ENCODE measurements around the gene PHLDB1. TPM values are rescaled to one million over a fixed set of nuclear protein-coding genes. Genes with fewer than 3 reads are reported as not detected.

The PHLDB1 gene
- total and polyA plus RNA-seq, 3 experiments from 2014 or later = 0.82 to 2.4 (median 1.9) TPM

DNA sequence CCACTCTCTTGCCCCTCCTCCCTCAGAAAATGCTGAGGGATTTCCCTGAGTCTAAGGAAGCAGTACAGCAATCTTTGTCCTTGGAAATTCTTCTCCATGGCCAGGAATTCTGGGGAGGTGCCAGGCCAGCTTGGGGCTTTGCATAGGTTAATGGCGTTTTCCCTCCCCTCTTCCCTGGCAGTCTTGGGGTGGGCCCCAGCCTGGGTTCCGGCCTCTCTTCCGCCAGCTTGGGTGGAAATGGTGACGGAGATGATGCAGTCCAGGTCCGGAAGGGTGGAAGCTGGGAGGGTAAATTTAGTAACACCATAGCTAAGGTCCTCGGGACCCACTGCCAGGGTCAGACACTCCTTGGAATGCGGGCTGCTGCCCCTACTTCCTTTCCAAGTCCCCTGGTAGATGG is 5.0 kb downstream of the PHLDB1 start:
- no peaks in the 10 kb centered on the region for H3K9me3 ChIP-seq (ENCODE audit: low read length)
- DNase-seq = no peak
- no peaks in the 10 kb centered on the region for H3K36me3 ChIP-seq (ENCODE audit: insufficient read depth, low read length)
- Mint-ChIP-seq H3K4me3 (peak overlapping the region in 1 of 7 donors; percentile 54), H3K4me1 (peaks cover 17 to 23% (median 22%) of the 10 kb centered on the region in 3 donors), H3K27ac (no peak overlapping the region), H3K27me3 (peaks cover 0 to 7% of the 10 kb centered on the region in 2 donors), H3K9me3 (no peaks in the 10 kb centered on the region), H3K36me3 (peaks cover 0 to 3% (median 2%) of the 10 kb centered on the region in 3 donors)
- CTCF ChIA-PET = interaction anchor here (1.0 to 2.8 kb wide), 8 partner anchors 9 to 468 kb away, joined by 3 to 13 read pairs (median 4); partner anchors contain the start of gene ARCN1
- H3K4me3 ChIP-seq (ENCODE audit: low read length) = no peak overlapping the region
- no peaks in the 10 kb centered on the region for H3K27me3 ChIP-seq (ENCODE audit: insufficient read depth, low read length, poor library complexity, severe bottlenecking)
- POLR2A ChIA-PET = interaction anchor here (0.6 kb wide), 1 partner anchor 50 kb away, joined by 8 read pairs; no protein-coding TSS in a partner anchor
- H3K27ac ChIP-seq (ENCODE audit: low read depth, low read length) = no peak overlapping the region
- H3K4me1 ChIP-seq (ENCODE audit: insufficient read depth, low read length) = peaks cover 22% of the 10 kb centered on the region

DNA sequence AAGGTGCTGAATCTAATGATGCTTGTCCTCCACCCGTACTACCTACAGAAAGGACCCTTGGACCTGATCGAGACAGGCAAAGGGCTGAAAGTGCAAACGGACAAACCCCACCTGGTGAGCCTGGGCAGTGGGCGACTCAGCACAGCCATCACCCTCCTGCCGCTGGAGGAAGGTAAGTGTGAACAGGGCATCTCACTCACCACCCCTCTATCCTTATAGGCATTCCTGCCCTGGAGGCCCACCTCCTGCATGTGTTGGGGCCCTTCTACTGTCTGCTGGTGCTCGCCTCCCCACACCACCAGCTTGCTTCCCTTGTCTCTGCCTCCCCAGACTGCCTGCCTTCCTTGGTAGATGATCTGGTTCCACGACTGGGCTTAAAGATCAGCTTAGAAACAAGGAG is 7.1 kb downstream of the PHLDB1 start:
- H3K9me3 Mint-ChIP-seq = no peaks in the 10 kb centered on the region
- H3K27ac ChIP-seq (ENCODE audit: low read depth, low read length) = no peak overlapping the region
- POLR2A ChIA-PET = no interaction called here
- peak overlapping the region in 1 of 8 donors; percentile 25 for H3K27ac Mint-ChIP-seq
- peaks cover 13% of the 10 kb centered on the region for H3K4me1 ChIP-seq (ENCODE audit: insufficient read depth, low read length)
- no peaks in the 10 kb centered on the region for H3K27me3 ChIP-seq (ENCODE audit: insufficient read depth, low read length, poor library complexity, severe bottlenecking)
- H3K9me3 ChIP-seq (ENCODE audit: low read length) = no peaks in the 10 kb centered on the region
- H3K4me1 Mint-ChIP-seq = peaks cover 7 to 11% (median 11%) of the 10 kb centered on the region in 3 donors
- CTCF ChIA-PET = no interaction called here
- no peaks in the 10 kb centered on the region for H3K36me3 ChIP-seq (ENCODE audit: insufficient read depth, low read length)
- H3K4me3 ChIP-seq (ENCODE audit: low read length) = no peak overlapping the region
- H3K27me3 Mint-ChIP-seq = peaks cover under 1 to 7% of the 10 kb centered on the region in 2 donors
- H3K4me3 Mint-ChIP-seq = no peak overlapping the region
- H3K36me3 Mint-ChIP-seq = peaks cover 0 to 3% (median 2%) of the 10 kb centered on the region in 3 donors
- no peak for DNase-seq

DNA sequence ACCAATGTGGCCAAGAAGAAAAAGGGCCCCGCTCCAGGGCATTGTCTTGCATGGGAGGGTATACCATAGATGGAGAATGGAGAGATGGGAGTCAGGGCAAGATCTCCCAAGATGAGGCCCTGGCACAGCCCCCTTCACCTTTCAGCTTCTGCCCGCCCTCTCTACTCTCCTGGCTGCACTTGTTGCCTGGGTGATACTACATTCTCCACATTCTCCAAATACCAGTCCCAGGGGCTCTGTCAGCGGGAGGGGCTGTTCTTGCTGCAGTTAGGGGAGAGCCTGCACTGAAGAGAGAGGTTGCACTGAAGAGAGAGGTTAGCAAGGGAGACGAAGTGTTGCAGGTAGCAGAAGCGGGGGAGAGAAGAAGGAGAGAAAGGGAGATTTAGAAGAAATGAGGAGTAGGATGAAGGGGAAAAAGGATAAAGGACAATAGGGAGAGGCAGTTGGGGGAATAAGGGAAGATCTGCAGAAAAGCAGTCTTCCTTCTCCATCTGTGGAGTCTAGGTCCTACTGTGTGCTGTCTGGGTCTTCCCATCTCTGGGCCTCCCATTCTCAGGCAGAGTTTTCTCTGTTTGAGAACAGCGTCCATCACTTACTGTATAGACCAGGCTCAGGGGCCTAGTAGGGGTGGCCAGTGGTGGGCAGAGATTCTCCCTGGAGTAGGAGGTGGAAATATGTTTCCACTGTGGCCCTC is 8.0 kb downstream of the PHLDB1 start:
- Mint-ChIP-seq H3K4me1 (peaks cover 5 to 7% (median 7%) of the 10 kb centered on the region in 3 donors), H3K27ac (no peak overlapping the region), H3K9me3 (no peaks in the 10 kb centered on the region), H3K36me3 (peaks cover 0 to 3% (median 2%) of the 10 kb centered on the region in 3 donors), H3K4me3 (no peak overlapping the region), H3K27me3 (peaks cover 6 to 7% of the 10 kb centered on the region in 2 donors)
- Histone ChIP-seq H3K9me3 (ENCODE audit: low read length) (no peaks in the 10 kb centered on the region), H3K27me3 (ENCODE audit: insufficient read depth, low read length, poor library complexity, severe bottlenecking) (no peaks in the 10 kb centered on the region), H3K4me1 (ENCODE audit: insufficient read depth, low read length) (peaks cover 6% of the 10 kb centered on the region), H3K36me3 (ENCODE audit: insufficient read depth, low read length) (no peaks in the 10 kb centered on the region), H3K27ac (ENCODE audit: low read depth, low read length) (no peak overlapping the region), H3K4me3 (ENCODE audit: low read length) (no peak overlapping the region)
- ChIA-PET CTCF (no interaction called here), POLR2A (no interaction called here)
- no peak for DNase-seq

DNA sequence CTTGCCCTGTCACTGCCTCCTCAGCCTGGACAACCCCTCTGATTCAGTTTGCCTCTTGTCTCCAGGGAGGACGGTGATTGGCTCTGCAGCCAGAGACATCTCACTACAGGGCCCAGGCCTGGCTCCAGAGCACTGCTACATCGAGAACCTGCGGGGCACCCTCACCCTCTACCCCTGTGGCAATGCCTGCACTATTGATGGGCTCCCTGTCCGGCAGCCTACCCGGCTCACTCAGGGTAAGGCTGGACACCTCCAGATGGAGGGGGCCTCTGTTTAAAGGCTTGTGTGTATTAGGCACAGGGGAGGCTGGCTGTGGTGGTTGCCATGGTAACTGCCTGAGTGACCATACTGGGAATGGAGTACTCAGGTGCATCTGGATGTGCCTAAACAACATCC is 8.6 kb downstream of the PHLDB1 start:
- Mint-ChIP-seq H3K27ac (no peak overlapping the region), H3K36me3 (peaks cover 0 to 3% (median 2%) of the 10 kb centered on the region in 3 donors), H3K4me1 (peaks cover 9 to 11% (median 9%) of the 10 kb centered on the region in 3 donors), H3K9me3 (no peaks in the 10 kb centered on the region), H3K27me3 (peaks cover 7 to 12% of the 10 kb centered on the region in 2 donors), H3K4me3 (no peak overlapping the region)
- no peak for DNase-seq
- Histone ChIP-seq H3K27me3 (ENCODE audit: insufficient read depth, low read length, poor library complexity, severe bottlenecking) (peaks cover 4% of the 10 kb centered on the region), H3K36me3 (ENCODE audit: insufficient read depth, low read length) (no peaks in the 10 kb centered on the region), H3K4me3 (ENCODE audit: low read length) (no peak overlapping the region), H3K27ac (ENCODE audit: low read depth, low read length) (no peak overlapping the region), H3K4me1 (ENCODE audit: insufficient read depth, low read length) (peaks cover 9% of the 10 kb centered on the region), H3K9me3 (ENCODE audit: low read length) (no peaks in the 10 kb centered on the region)
- ChIA-PET CTCF (no interaction called here), POLR2A (no interaction called here)

DNA sequence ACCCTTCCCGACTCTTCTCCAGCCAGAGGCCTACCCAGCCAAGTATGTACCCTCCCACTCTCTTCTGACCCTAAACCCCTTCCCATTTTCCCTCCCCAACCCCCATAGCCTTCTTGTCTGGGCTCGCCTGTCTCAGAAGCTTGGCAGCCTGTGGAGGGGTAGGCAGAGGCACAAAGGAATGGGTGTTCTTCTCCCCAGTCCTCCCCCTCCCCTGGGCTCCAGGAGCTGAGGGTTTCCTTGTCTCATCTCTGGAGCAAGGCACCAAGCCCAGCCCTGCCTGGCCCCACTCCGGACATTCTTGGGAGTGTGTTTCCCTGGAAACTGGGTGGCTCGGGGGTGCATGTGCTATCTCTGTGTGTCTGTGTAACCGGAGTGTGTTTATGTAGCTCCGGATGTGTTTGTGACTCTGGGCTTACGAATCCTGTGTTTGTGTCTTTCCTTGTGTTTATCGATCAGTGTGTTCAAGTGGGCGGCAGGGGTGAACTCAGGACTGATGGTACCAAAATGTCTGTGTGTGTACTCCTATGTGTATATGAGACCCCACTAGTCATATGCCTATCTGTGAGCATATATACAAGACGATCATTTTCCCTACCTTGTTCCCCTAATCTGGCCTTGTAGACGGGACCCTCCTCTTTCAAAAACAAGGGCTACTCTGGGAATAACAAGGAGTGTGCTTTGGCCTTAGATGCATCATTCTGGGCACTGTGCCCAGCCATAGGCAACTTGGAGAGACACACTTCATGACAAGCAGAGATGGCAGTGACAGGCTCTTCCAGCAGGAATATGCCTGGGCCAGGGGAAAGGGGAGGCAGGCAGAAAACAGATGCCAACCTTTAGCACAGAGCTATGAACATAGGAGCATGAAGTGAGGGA is 10.9 kb downstream of the PHLDB1 start:
- no peak for DNase-seq
- POLR2A ChIA-PET = no interaction called here

DNA sequence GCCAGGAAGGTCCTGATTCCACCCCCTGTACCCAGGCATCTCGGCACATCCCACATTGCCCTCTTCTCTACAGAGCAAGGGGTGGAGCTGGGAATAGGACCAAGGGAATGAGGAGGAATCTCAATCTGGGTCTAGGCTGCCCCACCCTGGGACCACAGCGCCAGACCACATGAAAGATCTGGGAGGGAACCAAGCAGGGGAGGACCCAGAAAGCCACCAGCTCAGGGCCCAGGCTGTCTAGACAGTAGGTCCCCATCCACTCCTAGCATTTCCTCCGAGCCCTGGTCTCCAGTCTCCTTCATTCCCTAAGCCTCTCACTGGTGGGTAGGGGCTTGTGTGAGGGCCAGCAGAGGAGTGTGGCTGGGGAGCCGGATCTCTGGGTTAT is 11.6 kb downstream of the PHLDB1 start:
- Histone ChIP-seq H3K27ac (ENCODE audit: low read depth, low read length) (no peak overlapping the region), H3K4me3 (ENCODE audit: low read length) (no peak overlapping the region), H3K4me1 (ENCODE audit: insufficient read depth, low read length) (peaks cover 8% of the 10 kb centered on the region), H3K9me3 (ENCODE audit: low read length) (no peaks in the 10 kb centered on the region), H3K27me3 (ENCODE audit: insufficient read depth, low read length, poor library complexity, severe bottlenecking) (peaks cover 5% of the 10 kb centered on the region), H3K36me3 (ENCODE audit: insufficient read depth, low read length) (no peaks in the 10 kb centered on the region)
- no peak overlapping the region for H3K4me3 Mint-ChIP-seq
- ChIA-PET POLR2A (no interaction called here), CTCF (interaction anchor here (1.0 to 1.7 kb wide), 2 partner anchors 10 to 23 kb away, joined by 4 to 5 read pairs; no protein-coding TSS in a partner anchor)
- peaks cover 12 to 18% of the 10 kb centered on the region in 2 donors for H3K27me3 Mint-ChIP-seq
- H3K27ac Mint-ChIP-seq = no peak overlapping the region
- no peaks in the 10 kb centered on the region for H3K9me3 Mint-ChIP-seq
- no peak for DNase-seq
- H3K36me3 Mint-ChIP-seq = peaks cover 0 to 3% (median 2%) of the 10 kb centered on the region in 3 donors
- H3K4me1 Mint-ChIP-seq = peaks cover 8 to 14% (median 13%) of the 10 kb centered on the region in 3 donors

More for the DNA sequence above, 10.9 kb downstream of the PHLDB1 start:
- no peak overlapping the region for H3K4me3 Mint-ChIP-seq
- Histone ChIP-seq H3K4me1 (ENCODE audit: insufficient read depth, low read length) (peaks cover 8% of the 10 kb centered on the region), H3K9me3 (ENCODE audit: low read length) (no peaks in the 10 kb centered on the region), H3K4me3 (ENCODE audit: low read length) (no peak overlapping the region), H3K36me3 (ENCODE audit: insufficient read depth, low read length) (no peaks in the 10 kb centered on the region), H3K27ac (ENCODE audit: low read depth, low read length) (no peak overlapping the region), H3K27me3 (ENCODE audit: insufficient read depth, low read length, poor library complexity, severe bottlenecking) (peaks cover 5% of the 10 kb centered on the region)
- peaks cover 0 to 3% (median 2%) of the 10 kb centered on the region in 3 donors for H3K36me3 Mint-ChIP-seq
- CTCF ChIA-PET = interaction anchor here (1.0 kb wide), 1 partner anchor 23 kb away, joined by 4 read pairs; no protein-coding TSS in a partner anchor
- H3K9me3 Mint-ChIP-seq = no peaks in the 10 kb centered on the region
- H3K27me3 Mint-ChIP-seq = peaks cover 15 to 18% of the 10 kb centered on the region in 2 donors
- peaks cover 8 to 14% (median 13%) of the 10 kb centered on the region in 3 donors for H3K4me1 Mint-ChIP-seq
- H3K27ac Mint-ChIP-seq = peak overlapping the region in 1 of 8 donors; percentile 38

DNA sequence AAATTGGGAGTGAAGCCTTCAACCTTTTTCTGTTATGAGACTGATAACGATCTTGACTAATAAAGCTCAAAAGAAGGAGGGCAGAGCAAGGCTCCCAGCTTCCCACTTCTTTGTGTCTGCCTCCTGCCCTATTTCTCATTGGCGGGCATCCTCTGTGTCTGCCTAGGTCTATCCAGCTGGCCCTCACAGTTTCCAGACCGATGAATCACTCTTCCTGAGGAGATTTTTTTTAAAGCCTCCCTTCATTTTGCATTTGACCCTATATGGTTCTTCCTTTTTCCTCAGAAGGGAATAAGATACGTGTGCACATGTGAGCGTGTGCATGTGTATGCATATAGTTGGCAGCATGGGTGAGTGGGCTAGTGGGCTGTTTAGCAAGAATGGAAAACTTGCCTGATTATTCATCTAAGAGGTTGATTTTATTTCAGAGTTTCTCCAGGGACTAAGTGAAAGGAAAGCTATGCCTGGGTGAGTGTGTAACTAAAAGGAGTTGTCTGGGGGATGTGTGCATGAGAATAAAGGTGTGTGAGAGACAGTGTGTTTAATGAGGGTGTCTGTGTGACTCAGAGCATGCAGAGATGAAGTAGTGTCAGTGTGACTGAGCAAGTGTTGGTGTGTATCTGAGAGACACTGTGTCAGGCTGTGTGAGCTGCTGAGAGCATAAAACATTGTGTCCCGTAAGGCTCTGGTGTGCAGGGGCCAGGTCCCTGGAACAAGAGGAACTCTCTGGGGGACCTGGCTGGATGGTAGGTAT is 12.2 kb downstream of the PHLDB1 start:
- Histone ChIP-seq H3K4me1 (ENCODE audit: insufficient read depth, low read length) (peaks cover 8% of the 10 kb centered on the region), H3K4me3 (ENCODE audit: low read length) (no peak overlapping the region), H3K27me3 (ENCODE audit: insufficient read depth, low read length, poor library complexity, severe bottlenecking) (peaks cover 5% of the 10 kb centered on the region), H3K36me3 (ENCODE audit: insufficient read depth, low read length) (no peaks in the 10 kb centered on the region), H3K27ac (ENCODE audit: low read depth, low read length) (no peak overlapping the region), H3K9me3 (ENCODE audit: low read length) (no peaks in the 10 kb centered on the region)
- Mint-ChIP-seq H3K27me3 (peaks cover 12 to 18% of the 10 kb centered on the region in 2 donors), H3K9me3 (no peaks in the 10 kb centered on the region), H3K27ac (peak overlapping the region in 2 of 8 donors; percentile 13 to 27), H3K36me3 (peaks cover 0 to 3% (median 2%) of the 10 kb centered on the region in 3 donors), H3K4me3 (no peak overlapping the region), H3K4me1 (peaks cover 8 to 14% (median 13%) of the 10 kb centered on the region in 3 donors)
- ChIA-PET POLR2A (no interaction called here), CTCF (interaction anchor here (1.7 kb wide), 1 partner anchor 11 kb away, joined by 5 read pairs; no protein-coding TSS in a partner anchor)
- no peak for DNase-seq
